GM12874 (cell line): ENCODE data around the gene ATE1.

Experiments used
- CTCF ChIP-seq: IDR thresholded peaks from 2 replicates; pipeline ENCODE4 v1.5.1; 2011; ENCODE audit warnings: low read depth, mild to moderate bottlenecking, control low read depth, low read length, moderate library complexity; ENCODE audit not compliant: insufficient read depth

The ATE1 gene

GRCh38 chr10:121927841-121928527, at the start of gene ATE1:
ATE1 (minus strand) TSS chr10:121928031; CDS start chr10:121927949, 82 bp downstream.
- no peak for TF ChIP-seq CTCF

- no peak for TF ChIP-seq CTCF
These were observed 48.8 kb upstream of the ATE1 start for GRCh38 chr10:121976607-121977006.

GRCh38 chr10:121975295-121976086, 47.7 kb upstream of the ATE1 start:
- no peak for TF ChIP-seq CTCF

GRCh38 chr10:121974535-121975294, 46.9 kb upstream of the ATE1 start, which contains the start of gene NSMCE4A:
NSMCE4A (minus strand) TSS chr10:121975217; CDS start chr10:121975165, 52 bp downstream.
- peak; percentile 76 for TF ChIP-seq CTCF

- TF ChIP-seq CTCF: no peak
These were observed 46.2 kb upstream of the ATE1 start for GRCh38 chr10:121974019-121974534.

- no peak for TF ChIP-seq CTCF
These were observed 38.2 kb upstream of the ATE1 start for GRCh38 chr10:121965996-121966395.

- TF ChIP-seq CTCF: no peak
These were observed 33.6 kb upstream of the ATE1 start for GRCh38 chr10:121961456-121961855.
